HT-29 (cell line): ENCODE results near the gene RABGGTA. TPM values are rescaled to one million over a fixed set of nuclear protein-coding genes. Genes with fewer than 3 reads are reported as not detected.

Experiments used
- DNase-seq: peaks from one replicate; pipeline ENCODE4 v3.0.0-alpha.2; 2015; ENCODE audit warnings: low spot score
- total RNA-seq: library from RNA; depleted of rRNA; stranded (reverse); fragments of >200 nt; shearing (Covaris generic); gene quantifications from 2 replicates; pipeline ENCODE4 v1.2.3, GENCODE V29; 2014

RABGGTA gene
- total RNA-seq, 1 experiment from 2014 or later = 34.4 TPM

DNA sequence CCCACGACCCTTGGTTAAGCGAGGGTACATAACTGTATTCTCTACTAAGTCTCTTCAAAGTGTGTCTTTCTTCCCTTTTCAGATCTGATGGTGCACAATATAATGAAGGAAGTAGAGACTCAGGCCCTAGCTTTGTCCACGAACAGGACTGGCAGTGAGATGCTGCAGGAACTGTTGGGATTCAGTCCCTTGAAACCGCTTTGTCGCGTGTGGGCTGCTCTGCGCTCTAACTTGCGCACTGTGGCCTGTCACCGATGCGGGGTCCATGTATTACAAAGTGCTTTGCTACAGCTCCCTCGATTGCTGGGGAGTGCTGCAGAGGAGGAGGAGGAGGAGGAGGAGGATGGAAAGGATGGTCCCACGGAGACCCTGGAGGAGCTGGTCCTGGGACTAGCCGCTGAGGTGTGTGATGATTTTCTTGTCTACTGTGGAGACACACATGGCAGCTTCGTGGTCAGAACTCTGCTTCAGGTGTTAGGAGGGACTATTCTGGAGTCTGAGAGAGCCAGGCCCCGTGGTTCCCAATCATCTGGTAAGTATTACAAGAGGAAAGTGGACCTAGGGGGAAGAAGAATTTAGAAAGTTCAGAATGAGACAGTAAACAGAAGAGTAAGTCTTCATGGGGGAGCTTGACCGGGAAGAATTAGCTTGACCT, 29.1 kb upstream of the RABGGTA start:
- no peak for DNase-seq

DNA sequence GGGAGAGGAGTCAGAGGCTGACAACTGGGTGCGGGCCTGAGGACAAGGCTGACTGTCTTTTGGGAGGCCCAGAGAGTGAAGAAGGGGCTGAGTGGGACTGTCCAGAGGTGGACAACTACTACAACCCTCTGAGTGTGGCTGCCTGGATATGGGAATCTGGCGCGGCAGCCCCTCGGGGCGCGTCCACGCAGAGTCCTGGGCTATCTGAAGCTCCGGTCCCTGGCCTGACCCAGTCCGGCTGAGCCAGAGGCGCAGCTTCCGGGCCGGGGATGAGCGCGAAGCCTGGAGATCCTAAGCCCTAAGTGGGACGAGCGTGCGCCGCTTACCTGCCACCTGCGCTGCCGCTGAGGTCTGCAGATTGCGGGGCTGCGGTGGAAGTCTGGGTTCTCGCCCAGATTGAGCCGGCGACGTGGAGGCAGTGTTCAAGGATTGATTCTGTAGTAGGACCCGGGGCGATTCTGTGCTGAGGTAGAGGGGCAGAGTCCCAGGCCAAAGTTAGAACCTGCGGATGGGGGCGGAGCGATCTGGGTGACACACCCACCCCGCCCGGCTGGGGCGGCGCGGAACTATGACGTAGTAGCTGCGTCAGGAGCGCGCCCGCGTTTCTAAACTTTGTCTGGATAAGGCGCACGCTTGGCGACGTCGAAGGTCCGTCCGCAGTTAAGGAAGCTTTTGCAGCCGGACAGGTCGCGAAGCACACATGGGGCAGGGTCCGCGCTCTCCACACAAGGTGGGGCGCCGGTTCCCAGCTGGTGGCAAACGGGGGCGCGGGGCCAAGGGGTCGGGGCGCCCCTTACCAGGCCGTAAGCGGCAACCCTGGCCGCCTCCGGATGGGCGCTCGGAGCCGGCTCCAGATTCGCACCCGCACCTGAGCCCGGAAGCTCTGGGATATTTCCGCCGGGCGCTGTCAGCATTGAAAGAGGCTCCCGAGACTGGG, 28.1 kb upstream of the RABGGTA start, which contains the start of the genes DHRS1 and NOP9:
TSS of gene DHRS1 (minus strand) at position 526 of the 937 bp plus-strand sequence. CDS start 674 bp downstream, outside the sequence.
TSS of gene NOP9 (plus strand) at position 596 of the 937 bp plus-strand sequence. CDS start at position 701, 105 bp downstream.
- DNase-seq = peak; percentile 89

DNA sequence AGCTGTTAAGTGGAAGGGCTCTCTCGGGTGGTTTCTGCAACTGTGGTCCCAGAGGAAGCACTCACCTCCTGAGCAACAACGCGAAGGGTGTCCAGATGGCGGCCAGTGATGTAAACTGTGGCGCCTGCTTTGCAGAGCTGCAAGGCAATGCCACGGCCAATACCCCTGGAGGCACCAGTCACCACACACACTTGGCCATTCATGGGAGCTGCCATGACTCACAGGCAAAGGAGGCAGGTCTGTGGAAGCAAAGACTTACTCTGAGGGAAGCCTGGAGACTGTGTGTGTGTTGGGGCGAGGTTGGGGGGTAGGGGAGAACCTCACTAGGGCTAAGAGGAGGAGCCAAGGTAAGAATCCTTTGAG, 27.5 kb upstream of the RABGGTA start:
- DNase-seq = peak; percentile 43

DNA sequence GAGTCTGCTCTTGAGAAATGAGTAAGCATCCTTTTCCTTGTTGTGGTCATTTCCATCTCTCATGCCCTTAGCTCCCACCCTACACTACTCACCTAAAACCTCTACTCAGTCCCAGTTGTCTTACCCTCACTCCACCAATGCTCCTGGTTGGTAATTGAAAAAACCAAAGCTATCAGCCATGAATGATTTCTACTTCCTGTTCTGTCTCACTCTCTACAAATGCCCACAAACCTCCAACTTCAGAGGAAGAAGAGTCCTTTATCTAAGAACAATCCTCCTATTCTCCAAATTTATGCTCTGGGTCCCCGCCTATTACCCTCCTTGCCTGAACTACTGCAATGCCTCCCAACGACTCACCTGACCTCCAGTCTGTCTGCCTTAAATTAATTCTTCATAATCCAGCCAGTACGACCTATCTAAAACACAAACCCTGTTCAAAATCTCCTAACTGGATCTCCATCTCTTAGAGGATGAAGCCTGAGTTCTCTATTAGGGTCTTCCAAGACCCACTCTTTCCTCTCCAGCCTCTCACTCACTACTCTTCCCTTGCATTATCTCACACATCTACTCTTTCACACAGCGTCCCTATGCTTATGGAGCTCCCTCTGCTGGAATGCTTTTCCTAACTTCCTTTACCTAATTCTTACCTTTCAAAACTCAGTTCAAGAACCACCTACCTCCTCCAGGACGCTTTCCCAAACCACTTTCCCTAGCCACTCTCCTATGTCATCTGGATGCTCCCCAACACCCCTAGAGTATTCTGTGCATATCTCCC, 26.0 kb upstream of the RABGGTA start:
- DNase-seq = peak; percentile 59

DNA sequence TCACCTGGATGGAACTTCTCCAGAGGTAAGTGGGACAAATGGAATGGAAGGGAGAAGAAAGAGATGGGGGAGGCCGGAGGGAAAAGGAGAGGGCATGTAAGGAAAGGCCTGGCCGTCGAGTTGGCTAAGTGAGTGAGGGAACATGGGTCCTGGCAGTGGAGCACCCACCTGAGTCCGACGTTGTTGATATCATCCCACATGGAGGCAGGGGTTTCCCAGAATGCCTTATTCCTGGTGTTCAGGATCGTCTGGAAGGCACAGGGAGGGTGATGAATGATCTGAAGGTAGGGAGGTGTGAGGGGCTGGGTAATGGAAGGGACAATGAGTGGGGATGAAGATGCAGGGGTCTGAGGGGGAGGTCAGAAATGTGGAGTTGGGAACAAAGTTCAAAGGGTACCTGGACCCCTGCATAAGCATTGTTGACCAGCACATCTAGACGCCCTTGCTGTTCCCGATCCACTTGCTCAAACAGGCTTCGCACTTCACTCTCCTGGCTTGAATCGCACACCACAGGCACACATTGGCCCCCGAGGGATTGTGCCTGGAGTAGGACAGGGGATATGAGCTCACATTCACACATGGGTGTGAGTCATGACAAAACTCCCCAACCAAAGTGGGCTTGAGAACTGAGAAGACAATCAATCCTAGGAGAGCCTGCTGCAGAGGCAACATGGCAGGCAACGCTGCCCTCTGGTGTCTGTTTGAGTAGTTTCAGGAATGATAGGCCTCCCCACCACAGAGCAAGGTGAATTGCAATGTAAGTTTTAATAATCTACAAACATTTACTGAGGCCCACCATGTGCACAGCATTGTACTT, 25.2 kb upstream of the RABGGTA start:
- DNase-seq = peak; percentile 59

DNA sequence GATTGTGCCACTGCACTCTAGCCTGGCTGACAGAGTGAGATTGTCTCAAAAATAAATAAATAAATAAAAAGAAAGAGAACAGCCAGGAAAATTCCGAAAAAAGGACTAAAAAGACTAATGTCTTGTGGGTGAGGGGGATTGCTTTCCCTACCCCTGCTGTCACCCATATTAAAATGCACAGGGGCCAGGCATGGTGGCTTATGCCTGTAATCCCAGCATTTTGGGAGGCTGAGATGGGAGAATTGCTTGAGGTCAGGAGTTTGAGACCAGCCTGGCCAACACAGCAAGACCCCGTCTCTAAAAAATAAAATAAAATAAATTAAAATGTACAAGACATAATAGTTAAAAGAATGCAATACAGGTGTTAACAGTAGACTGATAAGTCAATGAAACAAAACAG, 22.1 kb upstream of the RABGGTA start:
- DNase-seq = no peak

DNA sequence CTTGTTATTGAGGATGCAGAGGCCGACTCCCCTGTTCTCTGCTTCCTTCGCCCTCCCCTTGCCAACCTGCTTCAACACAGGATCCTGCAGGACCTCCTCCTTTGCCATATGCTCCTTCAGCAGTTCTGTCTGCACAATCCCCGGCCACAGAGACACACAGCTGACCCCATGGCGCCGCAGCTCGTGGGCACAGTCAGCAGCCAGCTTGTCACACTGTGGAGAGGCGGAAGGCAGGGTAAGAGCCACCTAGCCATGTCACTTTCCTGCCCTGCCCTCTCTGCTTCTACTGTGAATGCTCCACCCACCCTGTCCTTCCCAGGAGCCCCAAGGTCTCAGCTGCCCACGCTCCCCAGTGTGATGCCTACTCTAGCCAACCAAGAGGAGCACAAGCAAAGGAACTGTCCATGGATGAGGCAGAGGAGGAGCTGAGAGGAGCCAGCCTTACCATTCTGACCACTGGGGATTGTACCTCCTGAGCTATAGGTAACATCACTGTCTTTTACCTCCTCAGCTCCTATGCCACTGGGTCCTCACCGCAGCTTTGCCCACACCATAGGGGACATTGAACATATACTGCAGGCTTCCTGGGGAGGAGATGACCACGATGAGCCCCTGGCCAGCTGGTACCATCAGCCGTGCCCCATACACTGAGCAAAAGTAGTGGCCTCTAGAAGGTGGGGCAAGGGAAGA, 20.9 kb upstream of the RABGGTA start:
- no peak for DNase-seq

DNA sequence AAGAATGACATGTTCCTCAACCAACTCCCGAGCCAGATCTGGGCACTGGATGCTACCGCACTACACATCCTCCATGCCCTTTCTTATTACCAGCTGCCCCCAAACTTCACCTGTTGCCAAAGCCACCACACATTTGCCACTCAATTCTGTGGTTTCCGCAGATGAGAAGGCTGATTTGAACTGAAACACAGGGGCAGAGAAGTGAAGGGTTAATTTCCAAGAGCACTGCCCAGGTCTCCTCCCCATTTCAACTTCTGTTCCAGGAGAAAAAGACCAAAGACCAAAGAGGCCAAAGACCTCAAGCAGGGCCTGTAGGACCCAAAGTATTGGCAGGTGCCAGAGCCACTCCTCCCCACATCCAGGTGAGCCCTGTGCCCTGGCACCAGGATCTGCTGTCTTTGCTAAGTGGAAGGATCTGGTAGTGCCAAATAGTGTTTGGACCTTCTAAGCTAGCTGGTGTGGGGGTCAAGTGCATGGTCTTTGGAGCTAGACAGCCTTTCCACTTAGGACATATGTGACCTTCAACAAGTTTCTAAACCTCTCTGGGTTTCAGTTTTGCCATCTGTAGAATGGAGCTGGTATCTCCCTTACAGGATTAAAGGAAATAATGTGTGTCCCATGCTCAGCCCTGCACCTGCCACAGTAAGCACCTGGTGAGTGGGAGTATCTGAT, 20.2 kb upstream of the RABGGTA start:
- DNase-seq = no peak

DNA sequence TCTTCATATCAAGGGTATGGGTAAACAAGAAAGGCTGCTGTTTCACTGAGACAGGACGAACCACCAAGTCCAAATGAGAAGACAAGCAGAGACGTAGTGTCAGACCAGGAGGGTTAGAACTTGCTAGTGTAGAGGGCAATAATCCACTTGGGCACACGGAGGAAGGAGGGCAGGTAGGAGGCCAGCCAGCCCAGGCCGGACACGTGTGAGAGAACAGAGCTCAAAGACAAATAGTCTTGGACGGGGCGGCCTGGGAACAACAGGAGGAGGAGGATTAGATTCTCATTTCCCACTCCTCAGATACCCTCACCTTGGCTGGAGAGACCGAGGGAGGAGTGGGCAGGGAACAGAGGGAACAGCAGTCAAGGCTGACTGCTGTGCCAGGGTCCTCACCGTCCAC, 19.3 kb upstream of the RABGGTA start:
- DNase-seq = no peak

DNA sequence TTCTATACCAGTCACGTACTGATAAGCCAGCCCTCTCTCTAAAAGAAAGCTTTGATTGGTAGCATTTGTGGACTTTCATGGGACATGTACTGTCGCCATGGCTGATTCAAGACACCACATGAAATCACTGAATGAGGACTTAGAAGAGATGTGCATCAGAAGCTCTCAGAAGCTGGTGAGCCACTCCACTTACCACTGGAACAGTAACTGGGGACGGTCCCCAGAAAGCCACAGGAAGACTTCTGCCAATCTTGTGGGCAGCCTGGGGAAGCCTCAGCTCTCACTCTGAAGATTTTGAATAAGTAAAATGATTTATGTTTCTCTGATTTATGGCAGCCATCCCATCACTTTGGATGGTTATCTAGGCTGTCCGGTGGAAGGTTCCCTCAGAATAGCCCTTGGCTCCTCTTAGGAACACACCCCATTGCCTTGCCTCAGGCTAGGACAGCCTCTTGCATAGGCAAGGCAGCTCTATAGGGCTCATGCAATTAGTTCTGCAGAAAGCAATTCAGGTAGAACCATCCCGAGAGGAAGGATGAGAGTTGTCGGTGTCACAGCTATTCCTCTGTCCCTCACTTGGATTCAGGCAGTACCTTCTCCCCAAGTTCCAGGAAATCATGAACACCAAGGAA, 18.4 kb upstream of the RABGGTA start:
- no peak for DNase-seq

DNA sequence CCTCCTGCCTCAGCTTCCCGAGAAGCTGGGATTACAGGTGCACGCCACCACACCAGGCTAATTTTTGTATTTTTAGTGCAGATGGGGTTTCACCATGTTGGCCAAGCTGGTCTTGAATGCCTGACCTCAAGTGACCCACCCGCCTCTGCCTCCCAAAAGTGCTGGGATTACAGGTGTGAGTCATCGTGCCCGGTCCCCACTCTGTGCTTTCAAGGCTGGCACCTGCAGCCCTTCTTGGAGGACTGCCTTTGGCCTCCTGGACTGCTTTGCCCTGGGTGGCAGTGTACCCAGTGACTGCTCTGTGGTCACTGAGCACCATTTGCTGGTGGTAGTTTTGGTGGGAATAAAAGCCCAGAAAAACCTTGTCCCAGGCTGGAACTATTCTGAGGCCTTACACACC, 15.6 kb upstream of the RABGGTA start:
- DNase-seq = no peak

DNA sequence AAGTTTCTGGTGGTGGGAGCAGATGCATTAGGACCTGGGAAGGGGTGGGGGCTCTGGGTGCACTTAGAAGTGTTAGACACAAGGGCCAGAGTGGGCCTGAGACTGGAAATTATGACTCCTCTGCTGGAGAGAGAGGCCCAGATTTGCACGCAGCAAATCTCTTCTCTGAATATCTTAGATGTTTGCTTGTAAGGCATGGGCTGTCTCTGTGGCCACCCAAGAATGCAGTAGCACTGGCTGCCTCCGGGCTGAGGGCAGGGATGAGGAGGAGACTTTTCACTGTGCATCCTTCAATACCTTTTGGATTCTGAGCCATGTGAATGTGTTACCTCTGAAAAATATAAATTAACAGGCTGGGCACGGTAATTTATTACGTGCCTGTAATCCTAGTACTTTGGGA, 14.0 kb upstream of the RABGGTA start:
- DNase-seq = no peak

DNA sequence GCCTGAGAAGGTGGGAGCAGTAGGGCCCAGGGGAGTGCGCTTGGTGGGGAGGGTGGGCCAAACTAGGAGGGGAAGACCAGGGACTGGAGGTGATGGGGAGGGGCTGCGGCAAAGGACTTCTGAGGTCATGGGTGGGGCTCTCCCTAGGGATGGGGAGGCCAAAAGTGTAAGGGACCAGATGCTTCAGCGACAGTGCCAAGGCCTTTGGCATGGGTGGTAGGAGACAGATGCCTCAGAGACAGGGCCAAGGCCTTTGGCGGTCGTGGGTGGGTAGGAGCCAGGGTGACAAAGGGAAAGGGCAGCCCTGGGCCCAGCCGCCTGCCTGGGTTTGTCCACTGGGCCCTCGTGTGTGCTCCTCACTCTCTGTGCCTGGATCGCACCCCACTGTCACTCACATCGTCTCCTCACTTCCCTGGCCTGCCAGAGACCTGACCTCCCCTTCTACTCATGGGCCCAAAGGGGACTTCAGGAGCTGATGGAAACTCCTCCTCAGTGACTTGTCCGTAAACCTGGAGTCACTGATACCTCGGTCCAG, 13.2 kb upstream of the RABGGTA start:
- DNase-seq = no peak

DNA sequence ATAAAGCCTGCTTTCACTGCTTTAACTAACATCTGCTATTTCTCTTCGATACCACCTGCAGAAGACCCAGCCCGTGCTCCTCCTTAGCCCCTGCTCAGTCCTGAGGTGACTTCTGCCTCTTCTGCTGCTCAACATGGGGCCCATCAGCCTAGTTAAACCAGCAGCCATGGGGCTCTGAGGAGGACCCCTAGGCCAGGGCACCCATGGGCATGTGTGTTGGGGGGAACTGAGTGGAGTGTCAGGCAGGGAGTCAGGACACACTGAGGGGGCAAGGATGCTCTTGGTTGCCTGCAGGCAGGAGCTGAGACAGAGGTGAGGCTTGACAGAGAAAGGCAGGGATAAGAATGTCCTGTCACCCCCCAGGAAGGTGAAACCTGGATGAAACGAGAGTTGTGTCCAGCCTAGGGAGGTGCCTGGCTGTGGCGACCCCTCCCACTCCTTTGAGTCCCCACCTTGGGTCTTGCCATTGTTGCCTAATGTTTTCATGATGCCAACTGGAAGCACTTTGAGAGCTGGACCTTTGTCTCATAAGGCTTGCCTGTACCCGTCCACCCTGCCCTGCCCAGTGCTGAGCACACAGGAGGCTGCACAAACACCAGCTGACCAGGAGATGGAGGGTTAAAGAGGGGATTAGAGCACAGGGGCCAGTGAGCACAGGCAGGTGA, 12.5 kb upstream of the RABGGTA start:
- no peak for DNase-seq

DNA sequence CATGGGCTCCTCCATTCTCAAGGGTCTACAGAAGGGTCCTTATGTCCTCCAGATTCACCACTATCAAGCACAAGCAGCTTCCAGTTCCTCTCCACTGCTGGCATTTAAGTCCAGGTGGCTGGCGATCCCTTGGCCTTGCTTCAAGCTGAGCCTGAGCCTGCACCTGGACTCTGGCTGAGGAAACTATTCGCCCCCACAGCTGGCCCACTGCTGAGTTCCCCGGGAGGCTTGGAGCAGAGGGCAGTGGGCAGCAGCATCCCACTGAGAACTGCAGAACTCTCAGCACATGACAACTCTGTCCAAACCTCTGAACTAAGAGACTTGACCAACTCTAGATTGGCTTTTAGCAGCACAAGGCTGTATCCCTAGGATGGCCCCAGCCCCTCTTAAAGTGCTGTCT, 11.3 kb upstream of the RABGGTA start:
- DNase-seq = no peak

DNA sequence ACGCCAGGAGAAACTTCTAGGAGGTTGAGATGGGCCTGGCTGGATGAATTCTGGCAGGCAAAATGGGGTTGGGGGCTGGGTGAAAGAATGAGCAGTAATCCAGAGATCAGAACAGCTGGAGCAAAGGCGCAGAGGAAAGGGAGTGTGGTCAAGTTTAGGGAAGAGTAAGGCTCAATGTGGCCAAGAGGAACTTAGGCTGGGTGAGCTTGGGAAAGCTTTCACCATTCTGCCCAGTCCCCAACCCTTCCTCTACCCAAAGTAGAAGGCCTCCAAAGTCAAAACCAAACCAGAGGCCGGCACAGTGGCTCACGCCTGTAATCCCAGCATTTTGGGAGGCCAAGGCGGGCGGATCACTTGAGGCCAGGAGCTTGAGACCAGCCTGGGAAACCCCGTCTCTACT, 10.2 kb upstream of the RABGGTA start:
- DNase-seq = no peak

DNA sequence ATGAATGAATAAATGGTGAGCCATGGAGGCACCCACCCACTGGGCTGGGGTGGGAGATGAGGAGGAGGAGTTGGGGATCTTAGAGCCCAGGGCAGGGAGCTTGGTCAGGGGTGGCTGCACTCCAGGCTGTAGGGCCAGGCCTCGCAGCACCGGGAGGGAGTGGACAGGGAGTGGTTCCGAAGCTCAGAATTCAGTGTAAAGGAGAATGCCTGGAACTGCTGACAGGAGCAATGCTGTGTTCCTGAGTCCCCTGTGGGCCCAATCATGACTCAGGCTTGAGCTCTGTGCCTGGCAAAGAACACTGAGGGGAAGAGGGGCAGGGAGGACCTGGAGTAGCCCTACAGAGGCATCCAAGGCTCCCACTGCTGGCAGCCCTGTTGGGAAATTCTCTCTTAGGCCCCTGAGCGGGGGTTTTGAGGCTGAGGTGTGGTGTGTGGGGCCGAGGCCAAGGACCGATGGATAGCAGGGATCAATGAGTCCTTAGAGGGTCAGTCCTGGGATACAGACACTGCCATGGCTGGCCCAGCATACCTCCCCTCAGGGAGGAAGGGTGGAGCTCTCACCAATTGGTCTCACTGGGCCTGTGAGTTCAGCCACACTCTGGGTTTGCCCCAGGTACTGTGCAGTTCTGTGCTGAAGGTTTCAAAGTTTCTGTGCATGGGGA, 9.5 kb upstream of the RABGGTA start:
- no peak for DNase-seq
